Adrenal gland (tissue), 5 donors: Measurements from ENCODE around the gene DHX16.

Experiments
- POLR2A ChIP-seq, 2 donors: fragments of 450-650 bp; IDR thresholded peaks; one replicate each; pipeline ENCODE4 v1.6.1; 2017; ENCODE audit warnings: antibody characterized with exemption in 2 of 2, mild to moderate bottlenecking in 2 of 2, moderate library complexity in 1 of 2
- TF ChIP-seq, protein P1 (sequence below), 6 experiments: fragments of 450-650 bp in 4 of 6; fragments of 200-600 bp in 2 of 6; sonication (generic) in 1 of 6; IDR thresholded peaks; 1 replicate in 5 of 6; 2 replicates in 1 of 6; pipeline versions ENCODE4 v1.5.1 to v1.8.0; 2016 to 2021; ENCODE audit warnings: antibody characterized with exemption in 6 of 6, mild to moderate bottlenecking in 2 of 6, moderate library complexity in 1 of 6
- donor health status: DM: no; HTN: no; CAD: no.

- TF ChIP-seq, protein P1, sequence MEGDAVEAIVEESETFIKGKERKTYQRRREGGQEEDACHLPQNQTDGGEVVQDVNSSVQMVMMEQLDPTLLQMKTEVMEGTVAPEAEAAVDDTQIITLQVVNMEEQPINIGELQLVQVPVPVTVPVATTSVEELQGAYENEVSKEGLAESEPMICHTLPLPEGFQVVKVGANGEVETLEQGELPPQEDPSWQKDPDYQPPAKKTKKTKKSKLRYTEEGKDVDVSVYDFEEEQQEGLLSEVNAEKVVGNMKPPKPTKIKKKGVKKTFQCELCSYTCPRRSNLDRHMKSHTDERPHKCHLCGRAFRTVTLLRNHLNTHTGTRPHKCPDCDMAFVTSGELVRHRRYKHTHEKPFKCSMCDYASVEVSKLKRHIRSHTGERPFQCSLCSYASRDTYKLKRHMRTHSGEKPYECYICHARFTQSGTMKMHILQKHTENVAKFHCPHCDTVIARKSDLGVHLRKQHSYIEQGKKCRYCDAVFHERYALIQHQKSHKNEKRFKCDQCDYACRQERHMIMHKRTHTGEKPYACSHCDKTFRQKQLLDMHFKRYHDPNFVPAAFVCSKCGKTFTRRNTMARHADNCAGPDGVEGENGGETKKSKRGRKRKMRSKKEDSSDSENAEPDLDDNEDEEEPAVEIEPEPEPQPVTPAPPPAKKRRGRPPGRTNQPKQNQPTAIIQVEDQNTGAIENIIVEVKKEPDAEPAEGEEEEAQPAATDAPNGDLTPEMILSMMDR (IDR thresholded peaks at IDR 0.05) = no peak
- no peak for TF ChIP-seq POLR2A (IDR thresholded peaks at IDR 0.05)
These were observed 47.3 kb downstream of the DHX16 start for GRCh38 chr6:30625511-30625910.
